Measurements from ENCODE around the gene USP49.

GRCh38 chr6:41936073-41936837 is 41.1 kb upstream of the USP49 start:
- peak; percentile 89 for TF ChIP-seq CTCF (conservative IDR thresholded peaks at IDR 0.05; ENCODE audit: low read length)
- no peak for TF ChIP-seq EZH2phosphoT487 (IDR thresholded peaks at IDR 0.05; ENCODE audit: borderline replicate concordance)

Data from Loucy (cell line).